ENCODE results near the gene TMEM221.

TMEM221 gene

DNA sequence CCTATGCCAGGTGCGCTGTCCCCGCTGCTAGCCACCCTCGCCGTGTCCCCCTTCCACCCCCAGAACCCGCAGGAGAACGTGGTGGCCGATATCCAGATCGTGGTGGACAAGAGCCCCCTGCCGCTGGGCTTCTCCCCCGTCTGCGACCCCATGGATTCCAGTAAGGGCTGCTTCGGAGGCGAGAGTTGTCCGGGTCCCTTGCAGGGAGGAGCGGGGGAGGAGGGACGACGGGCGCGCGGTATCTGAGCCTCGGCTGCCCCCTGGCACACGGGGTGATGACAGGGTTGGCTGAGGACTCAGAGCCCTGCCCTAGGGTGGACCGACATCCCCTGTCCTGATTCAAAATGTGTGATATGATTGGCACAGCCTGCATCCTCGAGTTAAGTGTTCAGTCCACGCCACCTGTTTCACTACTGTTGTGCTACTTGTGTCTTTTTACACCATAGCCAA, 28.0 kb downstream of the TMEM221 start:
- TF ChIP-seq ZNF274 (IDR thresholded peaks at IDR 0.05; ENCODE audit: low read depth, low read length) (no peak), SUZ12 (IDR thresholded peaks at IDR 0.05; ENCODE audit: extremely low read depth, insufficient read depth, insufficient read length) (no peak), YY1 (IDR thresholded peaks at IDR 0.05; ENCODE audit: insufficient read depth, insufficient read length) (no peak)
- H3K4me1 ChIP-seq (ENCODE audit: insufficient read depth, insufficient read length): peaks cover 13% of the 10 kb centered on the region
- H3K4me3 ChIP-seq (ENCODE audit: insufficient read length, low read depth): peak overlapping the region; percentile 90
- no peaks in the 10 kb centered on the region for H3K9me3 ChIP-seq (ENCODE audit: insufficient read depth, low read length)
- peaks cover 11% of the 10 kb centered on the region for H3K36me3 ChIP-seq (ENCODE audit: insufficient read depth, insufficient read length, low read length)
- peak overlapping the region; percentile 97 for H3K9ac ChIP-seq (ENCODE audit: insufficient read length, low read depth)
- H3K27me3 ChIP-seq (ENCODE audit: insufficient read depth, insufficient read length): peaks cover 8% of the 10 kb centered on the region
- DNase-seq (ENCODE audit: low read depth, low spot score): no peak

DNA sequence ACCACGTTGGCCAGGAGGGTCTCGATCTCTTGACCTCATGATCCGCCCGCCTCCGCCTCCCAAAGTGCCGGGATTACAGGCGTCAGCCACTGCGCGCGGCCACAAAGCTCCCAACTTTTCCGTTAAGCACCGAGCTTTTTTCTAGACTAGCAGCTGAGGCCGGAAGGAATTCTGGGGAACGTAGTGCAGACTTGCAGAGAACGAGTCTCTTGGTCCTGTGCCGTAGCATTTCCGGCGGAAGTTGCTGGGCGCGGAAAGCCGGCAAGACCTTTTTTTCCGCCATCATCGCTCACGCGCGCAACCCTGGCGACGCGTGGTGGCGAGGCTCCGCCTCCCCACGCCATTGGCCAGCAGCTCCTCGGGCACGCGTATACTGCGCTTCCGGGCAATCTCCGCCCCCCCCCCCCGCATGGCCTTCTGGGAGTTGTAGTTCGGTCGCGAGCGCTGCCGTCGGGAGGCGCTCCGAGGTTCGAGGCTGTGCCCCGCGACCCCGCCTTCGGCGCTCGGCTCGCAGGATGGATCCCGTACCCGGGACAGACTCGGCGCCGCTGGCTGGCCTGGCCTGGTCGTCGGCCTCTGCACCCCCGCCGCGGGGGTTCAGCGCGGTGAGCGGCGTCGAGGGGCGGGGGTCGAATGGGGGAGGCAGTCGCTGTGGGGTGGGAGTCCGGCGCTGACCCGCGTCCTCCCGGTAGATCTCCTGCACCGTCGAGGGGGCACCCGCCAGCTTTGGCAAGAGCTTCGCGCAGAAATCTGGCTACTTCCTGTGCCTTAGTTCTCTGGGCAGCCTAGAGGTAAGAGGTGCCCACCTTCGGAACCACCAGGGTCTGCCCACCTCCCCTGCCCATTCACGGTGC, 28.6 kb downstream of the TMEM221 start, which contains the start of gene MVB12A:
MVB12A (plus strand) TSS at position 427 of the 854 bp plus-strand sequence; CDS start at position 516, 89 bp downstream.
- peak; percentile 100 for DNase-seq (ENCODE audit: low read depth, low spot score)

DNA sequence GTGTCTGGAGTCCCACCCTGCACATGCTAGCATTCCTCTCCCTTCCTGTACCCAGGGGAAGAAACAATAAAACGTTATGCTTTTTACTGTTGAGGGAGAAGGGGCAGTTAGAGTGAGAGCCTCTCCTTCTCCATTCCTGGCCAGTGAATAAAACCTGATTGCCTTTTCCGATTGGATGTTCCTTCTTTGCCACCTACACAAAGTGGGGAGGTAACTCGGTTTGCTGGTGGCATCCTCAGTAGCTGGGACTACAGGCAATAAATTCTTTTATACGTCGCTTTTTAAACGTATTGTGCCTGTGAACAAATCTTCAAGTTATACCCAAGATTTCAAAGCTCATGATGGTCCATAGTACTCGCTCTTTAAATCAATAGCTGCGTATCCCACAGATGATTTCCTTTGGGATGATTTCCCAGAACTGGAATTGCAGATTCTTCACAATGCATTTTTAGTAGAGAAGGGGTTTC, 29.3 kb downstream of the TMEM221 start:
- Histone ChIP-seq H3K4me1 (ENCODE audit: insufficient read depth, insufficient read length) (peaks cover 10% of the 10 kb centered on the region), H3K27me3 (ENCODE audit: insufficient read depth, insufficient read length) (peaks cover 8% of the 10 kb centered on the region), H3K4me3 (ENCODE audit: insufficient read length, low read depth) (peak overlapping the region; percentile 6), H3K9ac (ENCODE audit: insufficient read length, low read depth) (peak overlapping the region; percentile 45), H3K9me3 (ENCODE audit: insufficient read depth, low read length) (no peaks in the 10 kb centered on the region), H3K36me3 (ENCODE audit: insufficient read depth, insufficient read length, low read length) (peaks cover 11% of the 10 kb centered on the region)
- TF ChIP-seq ZNF274 (IDR thresholded peaks at IDR 0.05; ENCODE audit: low read depth, low read length): no peak
- no peak for TF ChIP-seq YY1 (IDR thresholded peaks at IDR 0.05; ENCODE audit: insufficient read depth, insufficient read length)
- no peak for TF ChIP-seq SUZ12 (IDR thresholded peaks at IDR 0.05; ENCODE audit: extremely low read depth, insufficient read depth, insufficient read length)
- DNase-seq (ENCODE audit: low read depth, low spot score): no peak

More for the DNA sequence above, 28.6 kb downstream of the TMEM221 start, which contains the start of gene MVB12A:
- TF ChIP-seq SUZ12 (IDR thresholded peaks at IDR 0.05; ENCODE audit: extremely low read depth, insufficient read depth, insufficient read length) (no peak), YY1 (IDR thresholded peaks at IDR 0.05; ENCODE audit: insufficient read depth, insufficient read length) (peak; percentile 41)
- H3K4me1 ChIP-seq (ENCODE audit: insufficient read depth, insufficient read length): peaks cover 13% of the 10 kb centered on the region
- peak within 1 kb of the TSS; percentile 97 for H3K9ac ChIP-seq (ENCODE audit: insufficient read length, low read depth)
- no peaks in the 10 kb centered on the region for H3K9me3 ChIP-seq (ENCODE audit: insufficient read depth, low read length)
- peaks cover 8% of the 10 kb centered on the region for H3K27me3 ChIP-seq (ENCODE audit: insufficient read depth, insufficient read length)
- H3K4me3 ChIP-seq (ENCODE audit: insufficient read length, low read depth): peak within 1 kb of the TSS; percentile 90
- H3K36me3 ChIP-seq (ENCODE audit: insufficient read depth, insufficient read length, low read length): peaks cover 11% of the 10 kb centered on the region

DNA sequence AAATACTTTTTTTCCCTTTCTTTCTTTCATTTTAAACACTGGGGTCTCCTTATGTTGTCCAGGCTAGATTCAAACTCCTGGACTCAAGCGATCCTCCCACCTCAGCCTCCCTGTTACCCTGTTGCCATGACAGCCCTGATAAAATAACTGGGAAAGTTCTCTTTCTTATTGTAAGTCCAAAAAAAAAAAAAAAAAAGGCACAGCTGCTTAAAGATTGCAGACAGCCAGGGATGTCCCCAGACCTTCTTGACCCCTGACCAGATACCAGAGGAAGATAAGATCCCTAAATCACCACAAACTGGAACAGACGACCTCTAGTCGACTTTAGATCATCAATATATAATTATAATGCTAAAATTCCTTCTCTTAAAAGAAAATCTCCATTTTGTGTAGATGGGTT, 29.8 kb downstream of the TMEM221 start:
- H3K4me3 ChIP-seq (ENCODE audit: insufficient read length, low read depth): no peak overlapping the region

DNA sequence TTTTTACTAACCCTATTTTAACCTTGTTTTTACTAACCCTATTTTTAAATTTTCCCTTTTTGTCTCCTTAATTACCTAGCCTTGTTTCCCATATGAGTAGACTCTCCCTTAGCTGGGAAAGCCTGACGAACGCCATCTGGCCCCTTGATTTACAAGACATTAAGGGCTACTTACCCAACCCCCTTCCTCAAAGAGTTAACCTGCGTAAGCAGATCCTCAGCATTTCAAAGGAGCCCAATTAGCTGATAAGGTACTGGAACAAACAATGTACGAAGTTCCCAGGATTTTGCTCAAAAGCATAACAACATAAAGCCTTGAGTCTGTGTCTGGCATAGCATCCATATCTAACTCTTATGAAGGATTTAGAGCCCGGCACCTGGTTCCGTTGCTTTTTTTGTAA, 33.3 kb downstream of the TMEM221 start:
- TF ChIP-seq YY1 (IDR thresholded peaks at IDR 0.05; ENCODE audit: insufficient read depth, insufficient read length) (no peak), SUZ12 (IDR thresholded peaks at IDR 0.05; ENCODE audit: extremely low read depth, insufficient read depth, insufficient read length) (no peak), ZNF274 (IDR thresholded peaks at IDR 0.05; ENCODE audit: low read depth, low read length) (no peak)
- H3K4me3 ChIP-seq (ENCODE audit: insufficient read length, low read depth): no peak overlapping the region
- H3K4me1 ChIP-seq (ENCODE audit: insufficient read depth, insufficient read length): peaks cover 6% of the 10 kb centered on the region
- no peaks in the 10 kb centered on the region for H3K9me3 ChIP-seq (ENCODE audit: insufficient read depth, low read length)
- H3K36me3 ChIP-seq (ENCODE audit: insufficient read depth, insufficient read length, low read length): peaks cover 4% of the 10 kb centered on the region
- peak; percentile 94 for DNase-seq (ENCODE audit: low read depth, low spot score)
- peak overlapping the region; percentile 17 for H3K9ac ChIP-seq (ENCODE audit: insufficient read length, low read depth)
- peaks cover under 1% of the 10 kb centered on the region for H3K27me3 ChIP-seq (ENCODE audit: insufficient read depth, insufficient read length)

More for the DNA sequence above, 29.8 kb downstream of the TMEM221 start:
- DNase-seq (ENCODE audit: low read depth, low spot score): no peak
- Histone ChIP-seq H3K36me3 (ENCODE audit: insufficient read depth, insufficient read length, low read length) (peaks cover 8% of the 10 kb centered on the region), H3K4me1 (ENCODE audit: insufficient read depth, insufficient read length) (peaks cover 6% of the 10 kb centered on the region), H3K9me3 (ENCODE audit: insufficient read depth, low read length) (no peaks in the 10 kb centered on the region), H3K27me3 (ENCODE audit: insufficient read depth, insufficient read length) (peaks cover 8% of the 10 kb centered on the region), H3K9ac (ENCODE audit: insufficient read length, low read depth) (peak overlapping the region; percentile 45)
- TF ChIP-seq YY1 (IDR thresholded peaks at IDR 0.05; ENCODE audit: insufficient read depth, insufficient read length): no peak
- no peak for TF ChIP-seq SUZ12 (IDR thresholded peaks at IDR 0.05; ENCODE audit: extremely low read depth, insufficient read depth, insufficient read length)
- no peak for TF ChIP-seq ZNF274 (IDR thresholded peaks at IDR 0.05; ENCODE audit: low read depth, low read length)

DNA sequence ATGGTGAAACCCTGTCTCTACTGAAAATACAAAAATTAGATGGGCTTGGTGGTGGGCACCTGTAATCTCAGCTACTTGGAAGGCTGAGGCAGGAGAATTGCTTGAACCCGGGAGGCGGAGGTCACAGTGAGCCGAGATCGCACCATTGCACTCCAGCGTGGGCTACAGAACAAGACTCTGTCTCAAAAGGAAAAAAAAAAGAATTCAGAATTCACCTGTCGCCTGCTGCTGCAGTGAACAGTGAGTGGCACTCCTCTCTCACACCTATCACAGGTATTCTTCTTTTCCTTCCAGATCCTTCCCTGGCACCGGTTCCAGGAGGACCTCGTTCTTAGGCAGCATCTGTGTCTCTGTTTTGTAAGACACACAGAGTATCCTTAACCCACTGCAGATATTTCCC, 34.4 kb downstream of the TMEM221 start:
- DNase-seq (ENCODE audit: low read depth, low spot score): no peak
- Histone ChIP-seq H3K4me1 (ENCODE audit: insufficient read depth, insufficient read length) (peaks cover 6% of the 10 kb centered on the region), H3K9me3 (ENCODE audit: insufficient read depth, low read length) (no peaks in the 10 kb centered on the region)

DNA sequence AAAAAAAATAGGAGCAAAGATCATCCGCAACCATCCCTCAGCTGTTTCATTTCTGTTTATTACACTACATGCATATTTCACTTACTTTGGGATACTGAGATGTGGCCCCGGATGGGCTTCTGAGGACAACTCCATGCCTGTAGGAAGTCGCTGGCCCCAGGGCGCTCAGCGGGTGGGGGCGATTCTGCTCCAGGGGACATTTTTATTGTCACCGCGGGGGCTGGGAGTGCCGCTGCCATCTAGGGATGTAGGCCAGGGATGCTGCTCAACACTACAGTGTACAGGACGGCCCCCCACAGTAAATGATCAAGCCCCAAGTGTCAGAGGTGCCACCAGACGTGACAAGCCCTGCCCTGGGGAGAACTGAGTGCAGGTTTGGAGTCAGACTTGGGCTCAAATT, 36.7 kb downstream of the TMEM221 start:
- Histone ChIP-seq H3K36me3 (ENCODE audit: insufficient read depth, insufficient read length, low read length) (peaks cover 4% of the 10 kb centered on the region), H3K9ac (ENCODE audit: insufficient read length, low read depth) (no peak overlapping the region), H3K27me3 (ENCODE audit: insufficient read depth, insufficient read length) (no peaks in the 10 kb centered on the region), H3K4me1 (ENCODE audit: insufficient read depth, insufficient read length) (peaks cover 4% of the 10 kb centered on the region), H3K9me3 (ENCODE audit: insufficient read depth, low read length) (no peaks in the 10 kb centered on the region), H3K4me3 (ENCODE audit: insufficient read length, low read depth) (no peak overlapping the region)
- DNase-seq (ENCODE audit: low read depth, low spot score): no peak
- TF ChIP-seq YY1 (IDR thresholded peaks at IDR 0.05; ENCODE audit: insufficient read depth, insufficient read length) (no peak), ZNF274 (IDR thresholded peaks at IDR 0.05; ENCODE audit: low read depth, low read length) (no peak), SUZ12 (IDR thresholded peaks at IDR 0.05; ENCODE audit: extremely low read depth, insufficient read depth, insufficient read length) (no peak)

More for the DNA sequence above, 34.4 kb downstream of the TMEM221 start:
- Histone ChIP-seq H3K9ac (ENCODE audit: insufficient read length, low read depth) (no peak overlapping the region), H3K36me3 (ENCODE audit: insufficient read depth, insufficient read length, low read length) (peaks cover 4% of the 10 kb centered on the region), H3K4me3 (ENCODE audit: insufficient read length, low read depth) (no peak overlapping the region), H3K27me3 (ENCODE audit: insufficient read depth, insufficient read length) (no peaks in the 10 kb centered on the region)
- TF ChIP-seq ZNF274 (IDR thresholded peaks at IDR 0.05; ENCODE audit: low read depth, low read length) (no peak), YY1 (IDR thresholded peaks at IDR 0.05; ENCODE audit: insufficient read depth, insufficient read length) (no peak), SUZ12 (IDR thresholded peaks at IDR 0.05; ENCODE audit: extremely low read depth, insufficient read depth, insufficient read length) (no peak)
